GM18951 (cell line): ENCODE measurements around the gene ZFP90.

Source experiments
- POLR2A ChIP-seq: IDR thresholded peaks from 4 replicates; pipeline ENCODE4 v1.6.1; 2011; ENCODE audit warnings: mild to moderate bottlenecking; ENCODE audit not compliant: insufficient read length, insufficient read depth; ENCODE audit errors: extremely low read depth
- in situ Hi-C: fragments of 300-500 bp; cut with MboI; formaldehyde crosslinking; loops from one replicate; pipeline ENCODE4 v1.12.0; 2022; ENCODE audit warnings: low sequenced_read_pairs, mixed read lengths, inconsistent platforms; ENCODE audit not compliant: unreplicated experiment

Gene ZFP90

DNA sequence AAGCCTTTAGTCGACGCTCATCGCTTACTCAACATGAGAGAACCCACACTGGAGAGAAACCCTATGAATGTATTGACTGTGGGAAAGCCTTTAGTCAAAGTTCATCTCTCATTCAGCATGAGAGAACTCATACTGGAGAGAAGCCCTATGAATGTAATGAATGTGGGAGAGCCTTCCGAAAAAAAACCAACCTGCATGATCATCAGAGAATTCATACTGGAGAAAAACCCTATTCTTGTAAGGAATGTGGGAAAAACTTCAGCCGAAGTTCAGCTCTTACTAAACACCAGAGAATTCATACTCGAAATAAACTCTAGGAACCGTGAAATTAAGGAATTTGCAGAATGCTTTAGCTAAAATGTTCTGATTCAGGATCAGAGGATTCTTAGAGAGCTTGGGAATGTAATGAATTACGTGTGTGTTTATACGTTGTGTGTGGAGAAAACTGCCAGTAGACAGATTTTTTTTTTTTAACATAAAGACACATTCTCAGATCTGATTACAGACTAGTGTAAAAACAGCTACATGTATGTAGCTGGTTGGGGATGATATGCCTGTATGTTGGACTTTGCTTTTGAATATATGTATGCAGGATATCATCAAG, 25.4 kb downstream of the ZFP90 start:
- in situ Hi-C loops = no loop called here
- TF ChIP-seq POLR2A = no peak

DNA sequence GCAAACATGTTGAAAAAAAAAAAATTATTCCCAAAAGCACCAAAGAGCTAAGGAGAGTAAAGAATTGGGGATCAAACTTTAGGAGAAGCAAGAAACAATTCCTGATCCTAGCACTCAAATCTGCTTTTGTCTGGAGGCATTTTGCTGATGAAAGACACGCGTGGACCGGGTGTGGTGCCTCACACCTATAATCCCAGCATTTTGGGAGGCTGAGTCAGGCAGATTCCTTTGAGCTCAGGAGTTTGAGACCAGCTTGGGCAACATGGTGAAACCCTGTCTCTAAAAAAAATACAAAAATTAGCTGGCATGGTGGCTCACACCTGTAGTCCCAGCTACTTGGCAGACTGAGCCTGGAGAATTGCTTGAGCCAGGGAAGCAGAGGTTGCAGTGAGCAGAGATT, 35.4 kb downstream of the ZFP90 start:
- no peak for TF ChIP-seq POLR2A
- in situ Hi-C loops = no loop called here

DNA sequence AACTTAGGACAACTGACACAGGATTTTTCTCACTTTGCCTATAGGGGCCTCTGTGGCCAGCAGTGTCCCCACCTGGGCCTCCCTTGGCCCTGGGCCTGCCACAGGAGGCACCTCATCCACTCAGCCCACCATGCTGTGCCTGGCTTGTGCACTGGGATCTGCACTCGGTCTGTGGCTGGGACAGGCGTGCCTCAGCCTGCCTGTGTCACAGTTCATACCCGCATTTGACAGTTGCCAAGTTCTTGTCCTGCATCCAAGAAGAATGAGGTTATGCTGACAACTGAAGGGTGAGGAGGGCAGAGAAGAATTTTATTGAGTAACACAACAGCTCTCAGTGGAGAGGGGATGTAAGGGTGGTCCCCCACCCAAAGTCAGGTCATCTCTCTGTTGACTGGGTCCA, 36.0 kb downstream of the ZFP90 start:
- in situ Hi-C loops = no loop called here
- no peak for TF ChIP-seq POLR2A

DNA sequence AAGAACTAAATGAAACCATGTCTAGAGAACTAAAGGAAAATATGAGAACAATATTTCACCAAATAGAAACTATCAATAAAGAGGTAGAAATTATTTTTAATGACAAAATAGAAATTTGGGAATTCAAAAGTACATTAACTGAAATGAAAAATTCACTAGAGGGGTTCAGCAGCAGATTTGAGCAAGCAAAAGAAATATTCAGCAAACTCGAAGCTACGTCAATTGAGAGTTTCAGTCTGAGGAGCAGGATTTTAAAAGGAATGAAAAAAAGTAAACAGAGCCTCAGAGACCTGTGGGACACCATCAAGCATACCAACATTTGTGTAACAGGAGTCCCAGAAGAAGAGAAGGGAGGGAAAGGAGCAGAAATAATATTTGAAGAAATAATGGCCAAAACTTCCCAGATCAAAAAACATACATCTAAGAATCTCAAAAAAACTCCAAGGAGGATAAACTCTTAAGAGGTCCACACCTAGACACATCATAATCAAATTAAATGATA, 38.3 kb downstream of the ZFP90 start:
- TF ChIP-seq POLR2A = no peak
- in situ Hi-C loops = no loop called here

DNA sequence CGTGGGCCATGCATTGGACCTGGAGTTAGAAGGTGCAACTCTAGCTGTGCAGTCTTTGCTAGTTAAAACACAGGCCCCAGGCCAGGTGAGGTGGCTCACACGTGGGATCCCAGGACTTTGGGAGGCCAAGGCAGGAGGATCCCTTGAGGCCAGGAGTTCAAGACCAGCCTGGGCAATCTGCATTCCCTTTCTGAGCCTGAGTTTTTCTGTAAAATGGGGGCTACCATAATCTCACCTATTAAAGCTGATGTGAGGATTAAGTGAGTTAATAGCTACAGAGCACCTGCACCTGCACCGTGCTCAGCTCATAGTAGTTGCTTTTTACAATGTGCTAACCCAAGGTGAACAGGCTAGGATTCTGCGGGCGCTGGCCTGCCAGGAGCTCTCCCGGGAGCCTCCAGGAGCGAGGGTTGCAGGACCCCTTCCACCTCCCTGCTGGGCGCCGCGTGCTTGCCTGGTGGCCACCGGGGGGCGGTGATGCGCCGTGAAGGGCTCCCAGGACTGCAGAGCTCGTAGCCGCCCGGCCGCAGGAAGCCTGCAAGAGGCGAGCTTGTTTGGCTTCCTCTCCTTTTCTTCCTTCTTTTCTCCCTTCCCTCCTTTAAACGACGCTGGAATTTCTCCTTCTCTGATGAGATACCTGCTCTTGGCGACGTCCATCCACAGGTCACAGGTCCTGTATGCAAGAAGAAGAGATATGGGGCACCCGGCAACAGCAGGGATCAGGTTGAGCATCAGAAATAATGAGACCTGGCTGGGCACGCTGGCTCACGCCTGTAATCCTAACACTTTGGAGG, 51.3 kb downstream of the ZFP90 start:
- in situ Hi-C loops = no loop called here
- TF ChIP-seq POLR2A = no peak

DNA sequence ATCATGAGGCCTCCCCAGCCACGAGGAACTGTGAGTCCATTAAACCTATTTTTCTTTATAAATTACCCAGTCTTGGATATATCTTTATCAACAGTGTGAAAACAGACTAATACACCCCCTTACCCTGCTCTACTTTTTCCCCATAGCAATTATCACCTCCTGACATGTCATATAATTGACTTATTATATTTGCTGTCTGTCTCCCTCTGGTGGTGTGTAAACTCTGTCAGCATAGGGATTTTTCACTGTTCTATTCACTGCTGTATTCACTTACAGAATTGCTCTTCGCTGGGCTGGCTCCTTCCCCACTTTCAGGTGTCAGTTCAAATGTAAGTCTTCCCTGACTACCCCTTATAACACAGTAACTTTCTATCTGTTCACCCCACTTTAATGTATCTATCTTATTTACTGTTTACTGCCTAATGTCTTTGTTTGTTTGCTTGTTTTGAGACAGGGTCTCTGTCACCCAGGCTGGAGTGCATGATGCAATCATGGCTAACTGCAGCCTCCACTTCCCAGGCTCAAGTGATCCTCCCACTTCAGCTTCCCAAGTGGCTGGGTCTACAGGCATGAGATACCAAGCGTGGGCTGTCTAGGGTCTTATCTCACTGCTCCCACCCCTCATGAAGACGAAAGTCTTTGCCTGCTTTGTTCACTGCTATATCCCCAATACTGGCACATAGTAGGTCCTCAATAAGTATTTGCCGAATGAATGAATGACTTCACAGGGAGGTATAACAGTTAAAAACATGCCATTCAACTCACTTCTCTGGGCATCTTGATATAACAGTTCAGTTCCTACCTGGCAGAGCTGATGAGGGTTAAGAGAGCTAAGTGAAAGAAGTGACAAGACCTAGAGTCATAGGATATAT, 53.6 kb downstream of the ZFP90 start:
- no peak for TF ChIP-seq POLR2A

DNA sequence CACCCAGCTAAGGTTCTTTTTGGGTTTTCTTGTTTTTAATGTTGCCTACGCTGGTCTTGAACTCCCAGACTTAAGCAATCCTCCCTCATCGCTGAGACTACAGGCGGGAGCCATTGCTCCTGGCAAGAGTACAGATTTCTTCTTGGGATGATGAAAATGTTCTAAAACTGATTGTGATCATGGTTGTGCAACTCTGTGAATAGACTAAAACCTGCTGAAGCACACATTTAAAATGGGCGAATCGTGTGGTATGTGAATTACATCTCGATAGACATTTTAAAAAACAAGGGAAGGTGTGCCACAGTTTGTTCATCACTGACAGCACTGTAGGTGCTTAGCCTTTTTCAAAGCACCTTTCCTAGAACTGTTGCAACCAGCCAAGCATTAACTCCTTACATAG, 57.2 kb downstream of the ZFP90 start:
- no peak for TF ChIP-seq POLR2A
- in situ Hi-C loops = no loop called here

More for the DNA sequence above, 53.6 kb downstream of the ZFP90 start:
- in situ Hi-C loops = no loop called here

DNA sequence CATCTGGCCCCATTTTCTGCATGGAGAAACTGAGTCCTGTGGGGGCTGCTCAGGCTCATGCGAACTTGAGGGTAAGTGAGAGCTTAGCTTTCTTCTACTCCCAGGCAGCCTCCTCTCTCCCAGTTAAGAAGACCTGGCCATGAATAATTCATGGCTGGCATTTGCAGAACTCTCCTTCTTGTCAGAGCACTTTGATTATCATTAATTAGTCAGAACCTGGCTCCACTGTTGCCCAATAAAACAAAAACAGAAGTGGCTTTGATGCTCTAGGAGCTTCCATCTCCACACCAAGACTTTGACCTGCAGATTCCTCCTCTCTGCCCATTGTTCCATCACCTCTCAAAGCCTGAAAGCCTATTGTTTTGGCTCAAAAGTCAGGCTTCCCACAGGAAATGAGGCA, 60.5 kb downstream of the ZFP90 start:
- in situ Hi-C loops = no loop called here
- TF ChIP-seq POLR2A = no peak

DNA sequence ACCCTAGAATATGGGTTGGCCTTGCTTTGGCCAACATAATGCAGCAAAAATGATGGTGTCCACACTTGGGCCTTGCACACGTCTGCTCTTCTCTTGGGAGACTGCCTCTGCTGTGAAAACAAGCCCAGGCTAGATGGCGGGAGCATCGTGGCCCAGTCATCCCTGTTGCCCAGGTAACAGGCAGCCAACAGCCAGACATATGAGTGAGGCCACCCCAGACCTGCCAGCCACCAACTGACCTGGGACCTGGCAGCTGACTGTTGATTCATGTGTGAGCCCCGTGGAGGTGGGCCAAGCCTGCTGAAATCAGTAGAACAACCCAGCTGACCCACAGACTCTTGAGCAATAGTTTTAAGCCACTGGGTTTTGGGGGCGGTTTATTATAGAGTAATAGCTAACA, 66.7 kb downstream of the ZFP90 start:
- TF ChIP-seq POLR2A = no peak
- in situ Hi-C loops = no loop called here

DNA sequence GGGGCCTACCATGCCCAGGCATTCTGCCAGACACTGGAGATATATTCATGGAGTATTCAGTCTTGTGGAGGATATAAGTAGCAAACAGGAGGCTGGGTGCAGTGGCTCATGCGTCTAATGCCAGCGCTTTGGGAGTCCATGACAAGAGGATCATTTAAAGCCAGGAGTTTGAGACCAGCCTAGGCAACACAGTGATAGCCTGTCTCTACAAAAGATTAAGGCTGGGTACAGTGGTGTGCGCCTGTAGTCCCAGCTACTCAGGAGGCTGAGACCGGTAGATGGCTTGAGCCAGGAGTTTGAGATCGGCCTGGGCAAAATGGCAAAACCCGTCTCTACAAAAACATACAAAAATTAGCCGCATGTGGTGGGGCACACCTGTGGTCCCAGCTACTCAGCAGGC, 68.4 kb downstream of the ZFP90 start:
- no peak for TF ChIP-seq POLR2A
- in situ Hi-C loops = no loop called here

DNA sequence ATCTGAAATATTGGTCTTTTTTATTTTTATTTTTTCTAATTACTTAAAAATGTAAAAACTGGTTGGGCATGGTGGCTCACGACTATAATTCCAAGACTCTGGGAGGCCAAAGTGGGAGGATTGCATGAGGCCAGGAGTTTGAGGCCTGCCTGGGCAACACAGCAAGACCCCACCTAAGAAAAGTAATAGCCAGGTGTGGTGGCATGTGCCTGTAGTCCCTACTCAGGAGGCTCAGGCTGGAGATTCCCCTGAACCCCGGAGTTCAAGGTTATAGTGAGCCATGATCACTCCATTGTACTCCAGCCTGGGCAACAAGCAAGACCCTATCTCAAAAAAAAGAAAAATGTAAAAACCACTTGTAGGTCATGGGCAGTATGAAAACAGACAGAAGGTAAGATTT, 69.2 kb downstream of the ZFP90 start:
- TF ChIP-seq POLR2A = no peak
- in situ Hi-C loops = no loop called here

DNA sequence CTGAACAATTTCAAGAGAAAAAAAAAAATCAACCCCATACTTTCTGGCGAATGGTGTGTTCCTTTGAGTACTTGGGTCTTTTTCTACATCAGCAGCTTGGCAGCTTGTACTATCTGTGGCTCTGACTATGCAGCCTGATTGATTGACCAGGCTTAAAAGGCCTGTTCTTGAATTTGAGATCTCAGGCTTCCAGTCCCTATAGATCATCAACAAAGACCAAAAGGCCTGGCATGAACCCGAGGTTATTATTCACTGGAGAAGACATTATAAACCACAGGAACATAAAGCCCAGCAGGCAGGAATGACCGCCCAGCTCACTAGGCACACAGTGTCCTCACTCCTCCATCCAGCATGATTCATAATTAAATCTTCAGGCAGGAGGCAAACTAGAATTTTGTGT, 73.9 kb downstream of the ZFP90 start:
- TF ChIP-seq POLR2A = no peak
- in situ Hi-C loops = no loop called here

DNA sequence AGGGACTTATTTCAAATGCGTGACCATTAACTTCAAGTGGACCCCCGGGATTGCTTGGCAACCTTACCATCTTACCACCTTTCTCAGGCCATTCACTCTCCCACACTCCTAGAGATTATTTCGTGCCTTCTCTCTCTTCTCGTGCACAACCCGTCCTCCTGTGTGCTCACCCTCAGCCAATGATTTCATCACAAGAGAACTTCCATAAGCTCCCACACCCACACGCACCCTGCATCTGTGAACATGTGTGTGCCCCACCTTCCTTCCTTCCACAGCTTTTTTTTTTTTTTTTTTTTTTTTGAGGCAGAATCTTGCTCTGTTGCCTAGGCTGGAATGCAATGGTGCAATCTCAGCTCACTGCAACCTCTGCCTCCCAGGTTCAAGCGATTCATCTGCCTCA, 78.6 kb downstream of the ZFP90 start:
- in situ Hi-C loops = no loop called here
- no peak for TF ChIP-seq POLR2A
